NT2/D1 (cell line): ENCODE data around the gene MAPK10.

Experiments
- DNase-seq: peaks from one replicate; pipeline ENCODE4 v3.0.0-alpha.2; 2011; ENCODE audit warnings: low read depth, low spot score
- H3K27me3 ChIP-seq: 2 replicates; pipeline ENCODE4 v1.6.0; 2011; ENCODE audit warnings: mild to moderate bottlenecking; ENCODE audit not compliant: insufficient read length, insufficient read depth
- H3K36me3 ChIP-seq: 2 replicates; pipeline ENCODE4 v1.6.1; 2011; ENCODE audit warnings: mild to moderate bottlenecking, low read length, mixed read lengths; ENCODE audit not compliant: insufficient read depth, insufficient read length
- H3K4me1 ChIP-seq: 2 replicates; pipeline ENCODE4 v1.5.1; 2011; ENCODE audit not compliant: insufficient read depth, insufficient read length
- H3K4me3 ChIP-seq: 2 replicates; pipeline ENCODE4 v1.5.1; 2011; ENCODE audit warnings: low read depth; ENCODE audit not compliant: insufficient read length
- H3K9ac ChIP-seq: 2 replicates; pipeline ENCODE4 v1.6.0; 2011; ENCODE audit warnings: low read depth; ENCODE audit not compliant: insufficient read length
- H3K9me3 ChIP-seq: 2 replicates; pipeline ENCODE4 v1.5.1; 2011; ENCODE audit warnings: mild to moderate bottlenecking, low read length; ENCODE audit not compliant: insufficient read depth
- SUZ12 ChIP-seq: IDR thresholded peaks from 2 replicates; pipeline ENCODE4 v1.6.1; 2011; ENCODE audit not compliant: insufficient read length, insufficient read depth; ENCODE audit errors: extremely low read depth
- YY1 ChIP-seq: IDR thresholded peaks from 2 replicates; pipeline ENCODE4 v1.6.1; 2011; ENCODE audit not compliant: insufficient read length, insufficient read depth
- ZNF274 ChIP-seq: IDR thresholded peaks from 2 replicates; pipeline ENCODE4 v1.6.1; 2011; ENCODE audit warnings: mild to moderate bottlenecking, low read depth, low read length

Gene MAPK10

DNA sequence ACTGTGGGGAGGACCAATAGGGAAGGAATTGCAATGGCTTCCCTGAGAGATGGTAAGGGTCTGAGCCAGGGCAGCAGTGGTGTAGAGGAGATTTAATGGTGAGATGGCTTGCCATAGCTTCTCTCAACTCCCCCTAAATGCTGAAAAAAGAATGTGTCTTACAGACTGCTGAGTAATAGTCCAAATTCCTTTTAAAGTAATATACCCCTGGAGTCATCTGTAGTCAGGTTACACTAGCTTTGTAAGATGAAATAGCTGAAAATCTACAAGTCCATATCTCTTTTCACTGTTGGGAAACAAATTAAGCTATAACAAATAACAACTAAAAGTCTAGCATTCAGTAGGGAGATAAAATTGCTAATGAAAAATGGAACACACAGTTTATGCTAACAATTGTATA lies 33.5 kb downstream of the MAPK10 start:
- Histone ChIP-seq H3K9ac (no peak overlapping the region), H3K36me3 (no peaks in the 10 kb centered on the region), H3K4me1 (no peaks in the 10 kb centered on the region), H3K9me3 (no peaks in the 10 kb centered on the region), H3K27me3 (no peaks in the 10 kb centered on the region), H3K4me3 (no peak overlapping the region)
- DNase-seq, result no peak
- TF ChIP-seq YY1, result no peak
- no peak for TF ChIP-seq ZNF274
- TF ChIP-seq SUZ12, result no peak

DNA sequence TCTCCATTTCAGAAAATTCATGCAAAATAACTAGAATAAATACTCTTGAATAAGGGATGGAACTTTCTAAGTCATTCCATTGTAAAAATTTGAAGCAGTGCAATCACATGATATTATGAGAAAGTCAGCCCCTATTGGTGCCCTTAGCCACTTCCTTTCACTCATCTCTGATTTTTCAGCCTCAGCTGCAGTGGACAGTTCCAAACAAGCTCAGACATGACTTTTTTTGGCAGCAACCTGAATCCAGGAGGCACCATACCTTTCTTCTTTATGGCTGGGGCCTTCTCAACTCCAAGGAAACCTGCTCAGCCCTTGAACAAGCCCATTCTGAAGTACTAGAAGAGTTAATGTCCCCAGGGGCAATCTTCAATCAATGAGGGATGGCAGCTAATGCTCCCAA lies 40.5 kb downstream of the MAPK10 start:
- Histone ChIP-seq H3K9me3 (no peaks in the 10 kb centered on the region), H3K4me1 (no peaks in the 10 kb centered on the region), H3K4me3 (no peak overlapping the region), H3K27me3 (no peaks in the 10 kb centered on the region), H3K9ac (no peak overlapping the region), H3K36me3 (no peaks in the 10 kb centered on the region)
- no peak for DNase-seq
- TF ChIP-seq ZNF274 (no peak), SUZ12 (no peak), YY1 (no peak)

DNA sequence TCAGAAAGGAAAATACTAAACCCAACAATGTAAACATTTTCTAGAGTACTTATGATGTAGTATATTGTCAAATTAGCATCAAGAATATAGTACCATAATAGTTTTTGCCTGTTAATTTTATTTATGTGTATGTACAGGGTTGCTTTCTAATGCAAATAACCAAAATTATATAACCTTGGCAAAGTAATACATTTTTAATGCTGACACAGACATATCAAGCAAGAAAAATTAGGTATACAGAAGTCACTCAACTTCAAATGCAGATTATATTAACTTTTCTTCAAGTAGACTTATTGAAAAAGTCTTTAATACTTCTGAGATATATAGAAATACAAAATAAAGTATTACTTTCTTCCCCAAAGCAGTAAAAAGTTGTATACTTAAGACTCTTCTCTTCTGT lies 44.3 kb downstream of the MAPK10 start:
- TF ChIP-seq SUZ12 (no peak), ZNF274 (no peak), YY1 (no peak)
- Histone ChIP-seq H3K9me3 (no peaks in the 10 kb centered on the region), H3K4me1 (no peaks in the 10 kb centered on the region), H3K9ac (no peak overlapping the region), H3K27me3 (no peaks in the 10 kb centered on the region), H3K4me3 (no peak overlapping the region), H3K36me3 (no peaks in the 10 kb centered on the region)
- no peak for DNase-seq

DNA sequence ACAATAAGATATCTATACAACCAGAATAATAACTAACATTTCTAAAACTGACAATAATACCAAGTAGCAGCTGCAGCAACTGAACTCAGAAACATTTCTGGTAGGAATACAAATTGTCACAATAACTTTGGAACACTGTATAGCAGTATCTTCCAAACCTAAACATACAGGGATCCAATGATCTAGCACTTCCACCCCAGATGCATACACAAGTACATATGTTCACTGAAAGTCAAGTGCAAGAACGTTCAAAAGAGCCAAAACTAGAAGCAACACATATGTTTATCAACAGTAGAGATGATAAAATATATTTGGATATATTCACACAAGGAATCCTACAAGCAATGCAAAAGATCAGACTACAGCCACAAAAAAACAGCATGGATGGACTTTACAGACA lies 46.2 kb downstream of the MAPK10 start:
- Histone ChIP-seq H3K4me3 (no peak overlapping the region), H3K9me3 (no peaks in the 10 kb centered on the region)

DNA sequence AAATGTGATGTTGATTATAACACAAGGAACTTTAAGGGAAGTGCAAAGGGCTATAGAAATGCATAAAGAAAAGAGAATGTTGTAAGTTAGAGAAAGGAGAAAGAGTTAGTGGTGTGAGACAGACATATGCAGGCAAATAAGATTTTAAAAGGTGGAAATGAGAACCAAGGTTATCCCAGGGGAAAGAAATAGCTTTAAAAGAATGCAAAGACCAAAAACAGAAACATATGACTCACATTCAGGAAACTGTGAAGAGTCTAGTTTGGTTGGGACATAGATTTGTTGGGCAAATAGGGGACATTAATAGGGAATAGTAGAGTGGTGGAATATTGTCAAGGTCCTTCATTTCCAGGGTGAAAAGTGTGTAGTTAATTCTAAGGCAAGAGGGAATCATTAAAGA lies 52.4 kb downstream of the MAPK10 start:
- Histone ChIP-seq H3K4me1 (no peaks in the 10 kb centered on the region), H3K9me3 (peaks cover 14% of the 10 kb centered on the region), H3K36me3 (no peaks in the 10 kb centered on the region), H3K4me3 (no peak overlapping the region), H3K9ac (no peak overlapping the region), H3K27me3 (no peaks in the 10 kb centered on the region)
- TF ChIP-seq ZNF274, result no peak
- no peak for TF ChIP-seq YY1
- no peak for TF ChIP-seq SUZ12
- no peak for DNase-seq

More for the DNA sequence above, 46.2 kb downstream of the MAPK10 start:
- no peaks in the 10 kb centered on the region for H3K36me3 ChIP-seq
- H3K9ac ChIP-seq, result no peak overlapping the region
- no peaks in the 10 kb centered on the region for H3K27me3 ChIP-seq
- no peak for DNase-seq
- no peaks in the 10 kb centered on the region for H3K4me1 ChIP-seq
- TF ChIP-seq ZNF274 (no peak), YY1 (no peak), SUZ12 (no peak)

DNA sequence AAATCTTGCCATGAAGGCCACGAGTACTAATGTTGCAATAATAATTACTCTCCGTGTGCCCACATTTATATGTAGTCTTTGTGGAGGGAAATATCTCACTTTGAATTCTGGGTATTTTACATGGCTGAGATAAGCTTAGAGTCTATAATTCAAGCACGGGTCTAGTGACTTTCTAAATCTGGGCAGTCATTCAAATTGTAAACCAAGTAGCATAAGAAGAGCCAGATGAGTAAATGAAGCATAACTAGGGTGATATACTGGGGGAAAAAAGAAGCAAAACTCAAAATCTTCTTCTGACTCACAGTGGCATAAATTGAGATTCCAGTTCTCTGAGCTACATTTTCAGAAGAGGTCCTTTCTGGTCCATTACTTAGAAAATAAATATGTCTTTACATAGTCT lies 53.0 kb downstream of the MAPK10 start:
- no peak for TF ChIP-seq SUZ12
- no peak for TF ChIP-seq ZNF274
- TF ChIP-seq YY1, result no peak
- Histone ChIP-seq H3K9me3 (peaks cover 20% of the 10 kb centered on the region), H3K4me1 (no peaks in the 10 kb centered on the region), H3K36me3 (no peaks in the 10 kb centered on the region), H3K4me3 (no peak overlapping the region), H3K27me3 (no peaks in the 10 kb centered on the region), H3K9ac (no peak overlapping the region)
- DNase-seq, result no peak

DNA sequence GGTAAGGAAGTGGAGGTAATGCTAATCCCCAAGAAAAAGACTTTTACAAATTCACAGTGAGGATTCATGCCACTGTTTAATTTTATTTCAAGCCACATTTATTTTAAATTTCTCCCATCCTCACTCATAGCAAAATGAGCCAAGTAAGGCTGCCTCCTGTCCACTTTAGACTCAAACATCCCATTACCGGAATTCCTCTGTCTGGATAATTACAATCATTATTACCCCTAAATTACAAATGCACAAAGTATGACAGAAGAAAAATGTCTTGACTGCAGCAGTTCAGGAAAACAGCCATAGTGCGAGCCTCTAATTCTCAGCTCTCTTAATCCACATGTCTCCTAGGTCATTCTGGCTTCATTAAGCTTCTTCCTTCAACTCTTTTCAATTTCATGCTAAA lies 57.0 kb downstream of the MAPK10 start:
- no peaks in the 10 kb centered on the region for H3K27me3 ChIP-seq
- H3K9ac ChIP-seq, result no peak overlapping the region
- no peak overlapping the region for H3K4me3 ChIP-seq
- no peaks in the 10 kb centered on the region for H3K4me1 ChIP-seq
- H3K9me3 ChIP-seq, result peaks cover 24% of the 10 kb centered on the region
- no peak for DNase-seq
- TF ChIP-seq YY1 (no peak), SUZ12 (no peak), ZNF274 (no peak)
- no peaks in the 10 kb centered on the region for H3K36me3 ChIP-seq

DNA sequence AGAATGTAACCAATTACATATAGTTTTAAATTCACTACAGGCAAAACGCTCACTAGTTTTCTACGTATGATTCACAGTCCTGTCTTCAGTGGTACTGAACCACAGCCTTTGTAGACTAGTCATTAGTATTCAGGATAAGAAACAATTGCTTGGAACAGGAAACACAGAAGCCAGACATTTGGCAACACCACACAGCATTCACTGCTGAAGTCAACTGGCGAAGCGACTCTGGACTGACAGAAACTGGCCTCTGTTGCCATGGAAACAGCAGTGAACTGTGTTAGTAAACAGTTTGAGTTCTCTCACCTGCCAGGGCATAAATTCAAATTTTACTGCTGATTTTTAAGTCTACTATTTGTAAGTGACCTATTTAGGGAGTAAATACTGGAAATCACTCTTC lies 57.6 kb downstream of the MAPK10 start:
- H3K9me3 ChIP-seq, result peaks cover 24% of the 10 kb centered on the region
- H3K4me1 ChIP-seq, result no peaks in the 10 kb centered on the region
- H3K4me3 ChIP-seq, result no peak overlapping the region
- H3K36me3 ChIP-seq, result no peaks in the 10 kb centered on the region
- DNase-seq, result no peak
- TF ChIP-seq SUZ12 (no peak), ZNF274 (peak; percentile 75)
- no peak overlapping the region for H3K9ac ChIP-seq
- no peaks in the 10 kb centered on the region for H3K27me3 ChIP-seq
